Epithelial cell of esophagus (primary cell): ENCODE measurements around the gene CABLES1.

ENCODE experiments used
- DNase-seq: peaks from one replicate; pipeline ENCODE4 v3.0.0; 2010; ENCODE audit warnings: low read depth
- H3K4me3 ChIP-seq: 2 replicates; pipeline ENCODE4 v1.5.1; 2011; ENCODE audit warnings: mild to moderate bottlenecking, low read length, control low read depth
- CTCF ChIP-seq: IDR thresholded peaks from 2 replicates; pipeline ENCODE4 v1.5.1; 2011; ENCODE audit warnings: low read depth, mild to moderate bottlenecking, low read length, control low read depth, inconsistent platforms; ENCODE audit not compliant: insufficient read depth; ENCODE audit errors: missing control alignments

CABLES1 gene

GRCh38 chr18:23181547-23181946 lies 46.3 kb downstream of the CABLES1 start:
- TF ChIP-seq CTCF = no peak
- no peak for DNase-seq
- H3K4me3 ChIP-seq = no peak overlapping the region

GRCh38 chr18:23182606-23183005 lies 47.3 kb downstream of the CABLES1 start:
- TF ChIP-seq CTCF = no peak
- no peak for DNase-seq
- H3K4me3 ChIP-seq = no peak overlapping the region

GRCh38 chr18:23183411-23184150 lies 48.3 kb downstream of the CABLES1 start:
- no peak for DNase-seq
- TF ChIP-seq CTCF = no peak

GRCh38 chr18:23186781-23187180 lies 51.5 kb downstream of the CABLES1 start:
- H3K4me3 ChIP-seq = no peak overlapping the region
- no peak for TF ChIP-seq CTCF
- no peak for DNase-seq

More at GRCh38 chr18:23183411-23184150, 48.3 kb downstream of the CABLES1 start:
- no peak overlapping the region for H3K4me3 ChIP-seq

GRCh38 chr18:23188068-23188760 lies 52.9 kb downstream of the CABLES1 start:
- no peak overlapping the region for H3K4me3 ChIP-seq
- TF ChIP-seq CTCF = no peak
- no peak for DNase-seq

GRCh38 chr18:23189099-23189498 lies 53.8 kb downstream of the CABLES1 start:
- H3K4me3 ChIP-seq = no peak overlapping the region
- no peak for DNase-seq
- TF ChIP-seq CTCF = no peak
